ENCODE results near the gene TTC27.
"Not testable (repeated sequence)": the region's sequence is repeated elsewhere in the genome, so short reads cannot be mapped to it uniquely, and the experiment has no call there.

GRCh38 chr2:32846274-32846673, 218.4 kb downstream of the TTC27 start:
- not testable (repeated sequence) for TF ChIP-seq CTCF (IDR thresholded peaks at IDR 0.05; ENCODE audit: low read depth, low read length); EZH2phosphoT487 (IDR thresholded peaks at IDR 0.05; ENCODE audit: low read depth)
